ENCODE data around the gene ZNF230.
A peak's percentile ranks its signal among the peaks of the same experiment; 100 is the strongest.

The ZNF230 gene

DNA sequence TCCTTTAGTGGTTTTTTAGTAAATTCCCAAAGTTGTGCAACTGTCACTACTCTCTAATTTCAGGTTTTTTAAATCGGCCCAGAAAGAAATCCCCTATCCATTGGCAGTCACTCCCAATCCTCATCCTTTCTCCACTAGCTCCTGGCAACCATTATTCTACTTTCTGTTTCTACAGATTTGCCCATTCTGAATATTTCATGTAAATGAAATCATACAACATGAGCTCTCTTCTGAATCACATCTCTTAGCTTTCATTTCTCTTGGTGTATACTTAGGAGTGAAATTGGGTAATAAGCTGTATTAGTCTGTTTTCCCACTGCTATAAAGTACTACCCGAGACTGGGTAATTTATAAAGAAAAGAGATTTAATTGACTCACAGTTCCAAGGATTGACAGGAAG is 39.4 kb downstream of the ZNF230 start:
- no peak for DNase-seq (ENCODE audit: low read depth)

DNA sequence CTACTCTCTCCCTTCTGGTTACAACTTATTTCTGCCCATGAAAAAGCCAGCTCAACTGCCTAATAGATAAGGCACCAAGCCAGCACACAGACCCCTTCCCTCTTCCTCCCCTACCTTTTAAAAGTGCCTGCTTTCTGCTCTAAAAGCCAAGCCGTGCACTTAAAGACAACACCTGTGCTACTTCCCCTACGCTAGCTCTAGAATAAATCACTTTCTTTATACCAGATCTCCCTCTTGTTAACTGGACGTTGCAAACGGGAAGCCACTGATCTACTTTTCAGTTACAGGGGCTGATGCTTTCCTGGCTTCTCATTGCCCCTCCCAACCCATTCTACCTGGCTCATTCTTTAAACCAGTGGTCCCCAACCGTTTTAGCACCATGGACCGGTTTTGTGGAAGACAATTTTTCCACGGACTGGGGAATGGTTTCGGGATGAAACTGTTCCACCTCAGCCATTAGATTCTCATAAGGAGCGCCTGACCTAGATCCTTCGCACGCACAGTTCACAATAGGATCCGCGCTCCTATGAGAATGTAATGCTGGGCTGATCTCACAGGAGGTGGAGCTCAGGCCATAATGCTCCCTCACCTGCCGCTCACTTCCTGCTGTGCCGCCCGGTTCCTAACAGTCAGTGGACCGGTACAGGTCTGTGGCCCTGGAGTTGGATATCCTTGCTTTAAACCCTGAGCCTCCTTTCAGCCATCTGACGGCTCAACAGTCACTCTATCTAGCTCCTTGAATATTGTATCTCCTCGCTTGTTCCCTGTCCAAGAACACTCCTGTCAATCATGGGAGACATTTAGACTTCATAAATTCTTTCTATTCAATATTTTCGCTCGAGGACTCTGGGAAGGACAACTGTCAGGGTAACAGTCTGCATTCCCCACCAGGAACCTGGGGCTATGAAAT is 48.2 kb downstream of the ZNF230 start:
- no peak for DNase-seq (ENCODE audit: low read depth)

DNA sequence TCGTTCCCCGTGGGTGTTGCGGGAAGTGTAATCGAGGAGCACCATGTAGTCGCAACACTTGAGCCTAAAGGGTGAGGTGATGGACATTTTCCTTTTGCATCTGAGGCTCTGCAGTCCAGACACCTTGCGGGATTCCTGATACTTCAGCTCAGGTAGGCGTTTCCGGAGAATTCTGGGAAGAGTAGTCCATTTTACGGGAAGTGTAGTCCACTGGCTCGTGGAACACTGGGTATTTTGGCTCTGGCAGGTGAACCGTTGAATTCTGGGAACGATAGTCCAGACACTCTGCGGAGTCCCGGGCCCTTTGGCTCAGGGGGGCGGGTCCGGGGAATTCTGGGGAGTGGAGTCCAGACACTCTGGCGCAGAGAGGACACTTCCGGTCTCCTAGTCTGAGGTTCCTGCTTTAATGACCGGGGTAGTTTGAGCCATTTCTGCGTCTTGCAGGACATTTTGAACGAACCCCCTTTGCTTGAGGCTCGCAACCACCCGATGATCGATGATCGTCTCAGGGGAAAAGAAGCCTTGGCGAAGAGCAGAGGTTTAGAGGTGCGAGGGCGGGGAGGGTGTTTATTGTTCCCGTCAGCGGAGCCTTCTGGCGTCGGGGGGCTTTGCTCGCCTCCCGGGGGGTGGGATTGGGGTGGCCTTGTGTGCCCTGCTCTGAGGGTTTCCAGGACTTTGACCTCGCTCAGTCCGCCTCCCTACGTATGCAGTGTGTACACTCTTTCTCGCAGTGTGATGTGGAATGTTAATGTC is 49.1 kb downstream of the ZNF230 start, which contains the start of gene ZNF223:
TSS of gene ZNF223 (plus strand) at position 387 of the 753 bp plus-strand sequence. CDS start 3,141 bp downstream, outside the sequence.
- peak; percentile 96 for DNase-seq (ENCODE audit: low read depth)

DNA sequence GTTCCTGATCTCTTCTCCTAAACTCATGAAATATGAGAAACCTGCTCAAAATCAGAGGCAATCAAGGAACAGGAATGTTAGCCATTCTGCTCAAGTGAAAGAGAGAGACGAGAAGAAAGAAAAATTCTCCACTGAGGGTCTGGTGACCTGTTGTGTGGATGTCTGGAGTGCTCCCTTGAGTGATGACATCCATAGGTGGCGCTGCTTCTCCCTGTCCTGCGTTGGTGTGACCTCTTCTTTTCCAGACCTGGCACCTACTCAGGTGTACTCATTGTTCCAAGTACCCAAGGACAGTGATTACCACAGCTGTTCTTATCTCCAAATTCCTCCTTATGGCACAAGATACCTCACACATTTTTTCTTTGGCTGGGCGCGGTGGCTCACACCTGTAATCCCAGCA is 53.1 kb downstream of the ZNF230 start:
- no peak for DNase-seq (ENCODE audit: low read depth)

- no peak for DNase-seq (ENCODE audit: low read depth)
Measured at GRCh38 chr19:44059229-44059628, 56.5 kb downstream of the ZNF230 start.

DNA sequence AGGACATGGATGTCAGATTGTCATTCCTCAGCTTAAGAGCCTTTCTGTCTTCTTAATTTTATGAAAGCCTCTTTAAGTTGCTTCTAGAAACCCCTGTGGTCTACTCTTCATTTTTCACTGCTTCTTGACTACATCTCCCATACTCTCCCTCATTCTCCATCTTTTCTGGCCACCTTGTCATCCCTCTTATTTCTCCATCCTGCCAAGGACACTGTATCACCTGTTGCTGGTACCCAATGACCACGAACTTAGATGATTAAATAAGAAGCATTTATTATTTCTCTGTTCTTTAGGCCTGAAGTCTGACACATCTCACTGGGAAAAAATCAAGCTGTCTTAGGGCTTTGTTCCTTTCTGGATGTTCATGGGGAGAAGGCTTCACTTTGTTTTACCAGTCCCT is 58.3 kb downstream of the ZNF230 start:
- DNase-seq (ENCODE audit: low read depth): no peak
